GM04503 (cell line): ENCODE data around the gene CISD1.
A peak's percentile ranks its signal among the peaks of the same experiment; 100 is the strongest.
"Not testable (repeated sequence)": the region's sequence is repeated elsewhere in the genome, so short reads cannot be mapped to it uniquely, and the experiment has no call there.

Source experiments
- DNase-seq: peaks from one replicate; pipeline ENCODE4 v3.0.0-alpha.2; 2012; ENCODE audit warnings: low read depth

The CISD1 gene

DNA sequence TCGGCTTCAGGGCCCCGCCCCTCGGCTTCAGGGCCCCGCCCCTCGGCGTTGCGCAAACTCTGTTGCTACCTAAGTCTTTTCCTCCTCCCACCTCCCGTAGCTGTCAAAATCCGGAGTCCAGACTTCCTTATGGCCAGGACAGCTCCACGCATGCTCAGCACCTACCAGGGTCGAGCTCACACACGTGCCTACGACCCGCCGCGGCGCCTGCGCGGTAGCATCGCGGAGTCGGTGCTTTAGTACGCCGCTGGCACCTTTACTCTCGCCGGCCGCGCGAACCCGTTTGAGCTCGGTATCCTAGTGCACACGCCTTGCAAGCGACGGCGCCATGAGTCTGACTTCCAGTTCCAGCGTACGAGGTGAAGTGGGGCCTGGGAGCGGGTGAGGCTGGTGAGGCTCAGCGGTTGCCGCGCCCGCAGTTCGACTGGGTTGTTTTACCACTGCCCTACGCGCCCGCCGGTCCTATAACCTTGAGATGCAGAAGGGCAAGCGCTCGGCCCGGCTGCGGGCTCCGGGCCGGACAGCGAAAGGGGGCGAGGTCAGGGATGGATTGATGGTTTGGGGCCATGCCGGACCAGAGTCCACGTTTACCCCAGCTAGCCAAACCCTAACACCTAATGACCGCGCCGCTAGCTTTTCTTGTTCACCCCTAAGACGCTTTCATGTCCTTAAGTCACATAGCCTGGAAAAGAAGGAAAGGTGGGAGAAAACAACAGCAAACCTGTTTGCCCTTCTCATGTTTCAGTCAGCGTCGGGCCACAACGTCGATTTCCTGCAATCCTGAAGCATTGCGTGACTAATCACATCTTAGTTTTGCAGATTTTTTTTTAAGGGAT lies at the start of gene CISD1:
TSS of gene CISD1 (plus strand) at position 217 of the 836 bp plus-strand sequence. CDS start at position 329, 112 bp downstream.
- DNase-seq: peak; percentile 95

DNA sequence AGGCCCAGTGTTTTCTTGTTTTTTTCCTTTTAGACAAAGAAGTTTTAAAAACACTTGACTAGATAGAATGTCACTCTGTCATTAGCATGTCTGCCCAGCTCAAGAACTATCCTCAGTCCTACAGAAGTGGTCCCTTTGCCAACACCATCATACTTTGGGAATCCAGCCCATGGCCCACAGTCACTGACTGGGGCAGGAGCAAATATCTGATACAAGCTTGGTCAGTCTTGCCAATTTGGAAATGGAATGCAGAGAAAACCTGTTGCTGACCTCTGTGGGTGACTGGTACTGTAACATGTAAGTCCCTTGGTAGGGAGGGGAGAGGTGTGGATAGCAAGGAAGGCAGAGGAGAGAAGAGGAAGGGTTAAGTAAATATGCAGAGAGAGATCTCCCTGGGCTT lies 49.1 kb upstream of the CISD1 start:
- no peak for DNase-seq

DNA sequence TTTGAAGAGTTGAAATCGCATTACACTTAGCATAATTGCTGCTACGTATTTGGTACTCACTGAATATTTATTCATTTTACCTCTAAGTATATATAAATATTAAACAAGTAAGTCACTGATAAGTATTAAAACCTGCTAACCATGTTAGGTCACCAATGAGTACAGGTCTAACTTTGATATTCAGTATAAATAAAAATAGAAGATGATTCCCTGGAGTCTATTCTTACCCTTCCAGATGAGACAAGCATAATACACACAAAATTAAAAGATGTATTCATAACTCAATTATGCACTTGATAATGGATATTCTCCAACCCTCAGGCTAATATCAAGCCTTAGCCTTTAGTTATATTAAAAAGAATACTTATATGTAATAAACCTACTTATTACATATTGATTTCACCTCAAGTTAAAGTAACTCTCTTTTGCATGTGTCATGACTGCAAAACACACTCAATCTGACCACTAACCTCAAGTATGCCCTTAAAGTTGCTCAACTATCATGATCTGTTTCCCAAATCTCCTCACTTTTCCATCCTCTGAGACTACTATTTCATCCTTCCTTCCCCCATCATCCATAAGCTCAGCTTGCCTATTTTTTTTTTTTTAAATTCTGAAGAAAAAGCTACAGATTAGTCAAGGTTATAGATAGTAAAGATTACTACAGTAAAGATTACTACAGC lies 48.1 kb upstream of the CISD1 start:
- peak; percentile 51 for DNase-seq

DNA sequence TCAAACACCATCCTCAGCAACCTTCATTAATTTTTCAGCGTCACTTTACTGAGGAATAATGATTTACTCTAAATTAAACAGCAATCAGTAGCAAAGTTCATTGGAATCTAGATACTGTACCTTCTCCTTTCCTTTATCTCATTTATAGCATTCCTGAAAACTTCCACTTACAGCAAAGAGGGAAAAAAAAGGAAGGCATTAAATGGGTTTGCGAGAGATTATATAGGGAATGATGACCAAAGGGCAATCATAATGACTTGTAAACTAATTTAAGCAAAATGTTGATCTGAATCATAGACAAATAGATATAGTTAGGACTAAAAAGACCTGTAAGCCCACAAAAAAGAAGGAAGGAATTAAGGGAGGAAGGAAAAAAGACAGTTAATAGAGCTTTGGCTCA lies 43.3 kb upstream of the CISD1 start:
- no peak for DNase-seq

DNA sequence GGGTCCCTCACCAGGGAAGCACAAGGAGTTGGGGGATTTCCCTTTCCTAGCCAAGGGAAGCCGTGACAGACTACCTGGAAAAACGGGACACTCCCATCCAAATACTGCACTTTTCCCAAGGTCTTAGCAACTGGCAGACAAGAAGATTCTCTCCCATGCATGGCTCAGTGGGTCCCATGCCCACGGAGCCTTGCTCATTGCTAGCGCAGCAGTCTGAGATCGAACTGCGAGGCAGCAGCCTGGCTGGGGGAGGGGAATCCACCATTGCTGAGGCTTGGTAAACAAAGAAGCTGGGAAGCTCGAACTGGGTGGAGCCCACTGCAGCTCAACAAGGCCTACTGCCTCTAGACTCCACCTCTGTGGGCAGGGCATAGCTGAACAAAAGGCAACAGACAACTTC lies 39.1 kb upstream of the CISD1 start:
- not testable (repeated sequence) for DNase-seq

DNA sequence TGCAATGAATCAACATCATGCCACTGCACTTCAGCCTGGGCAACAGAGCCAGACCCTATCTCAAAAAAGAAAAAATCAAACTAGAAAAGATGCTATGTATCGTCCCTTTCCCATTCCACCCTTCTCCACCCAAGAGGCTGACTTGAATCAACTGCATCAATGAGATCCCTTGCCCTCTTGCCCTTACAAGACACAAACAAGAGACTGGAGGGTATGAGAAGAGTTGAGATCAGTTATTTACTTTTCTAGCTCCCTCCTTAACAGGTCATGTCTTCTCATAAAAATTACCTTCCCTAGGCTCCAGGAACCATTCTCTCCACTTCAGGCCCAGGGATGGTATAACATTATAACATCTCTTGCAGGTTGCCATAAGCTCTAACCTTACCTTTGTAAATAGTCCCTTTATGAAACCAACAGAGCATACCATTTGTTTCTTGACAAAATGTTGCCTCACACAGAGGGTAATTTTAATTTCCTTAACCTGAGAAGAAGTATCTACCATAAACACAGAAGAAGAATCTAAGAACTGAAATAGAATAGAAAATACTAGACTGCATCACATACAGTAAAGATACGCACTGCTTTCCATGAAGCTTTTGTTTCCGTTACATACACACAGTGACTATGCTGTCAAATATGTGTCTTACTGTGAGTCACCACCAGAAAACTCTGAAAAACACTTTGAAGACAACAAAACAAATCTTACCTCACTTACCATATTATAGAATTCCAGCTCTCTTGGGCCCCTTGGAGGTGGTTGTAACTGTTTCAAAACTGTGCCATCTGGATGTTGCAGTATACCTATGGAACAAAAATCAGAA lies 31.7 kb upstream of the CISD1 start:
- DNase-seq: peak; percentile 74

DNA sequence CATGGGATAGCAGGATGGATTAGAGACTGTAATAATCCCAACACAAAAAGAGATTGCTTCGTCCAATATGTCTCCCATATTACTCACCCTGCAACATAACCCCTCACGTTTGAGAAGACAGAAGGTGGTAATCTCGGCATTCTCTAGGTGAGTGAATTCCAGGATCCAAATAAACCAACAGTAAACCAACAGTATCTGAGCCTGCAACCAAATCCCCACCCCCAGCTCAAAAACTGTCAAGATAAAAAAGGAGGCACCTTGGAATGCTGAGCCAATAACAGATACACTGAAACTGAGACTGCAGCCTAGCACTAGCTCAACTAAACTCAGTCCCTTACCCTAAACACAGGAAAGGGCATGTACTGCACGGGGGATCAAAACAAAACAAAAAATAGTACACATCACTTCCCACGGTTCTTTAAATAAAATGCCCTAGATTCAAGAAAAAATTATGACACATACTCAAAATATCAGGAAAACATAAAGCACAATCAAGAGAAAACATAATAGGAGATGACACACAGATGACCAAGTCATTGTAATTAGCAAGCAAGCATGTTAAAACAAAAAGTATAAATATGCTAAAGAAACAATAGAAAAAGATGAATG lies 29.3 kb upstream of the CISD1 start:
- no peak for DNase-seq

DNA sequence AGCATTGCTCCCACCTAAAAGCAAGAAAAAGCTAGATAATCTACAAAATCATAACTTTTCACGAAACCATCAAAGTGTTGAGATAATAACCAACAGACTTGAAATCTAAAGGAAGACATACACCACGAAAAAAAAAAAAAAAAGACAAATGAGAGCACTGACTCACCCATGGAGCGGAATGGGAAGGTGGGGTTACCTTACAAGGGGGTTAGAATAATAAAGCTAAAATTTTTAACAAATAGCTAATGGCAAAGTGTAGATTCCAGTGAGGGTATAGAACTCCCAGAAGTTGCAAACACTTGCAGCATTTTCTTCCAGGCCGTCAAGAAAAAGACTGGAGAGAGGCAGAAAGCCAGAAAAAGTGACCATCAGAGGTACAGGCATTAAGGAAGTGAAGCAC lies 28.4 kb upstream of the CISD1 start:
- DNase-seq: no peak

DNA sequence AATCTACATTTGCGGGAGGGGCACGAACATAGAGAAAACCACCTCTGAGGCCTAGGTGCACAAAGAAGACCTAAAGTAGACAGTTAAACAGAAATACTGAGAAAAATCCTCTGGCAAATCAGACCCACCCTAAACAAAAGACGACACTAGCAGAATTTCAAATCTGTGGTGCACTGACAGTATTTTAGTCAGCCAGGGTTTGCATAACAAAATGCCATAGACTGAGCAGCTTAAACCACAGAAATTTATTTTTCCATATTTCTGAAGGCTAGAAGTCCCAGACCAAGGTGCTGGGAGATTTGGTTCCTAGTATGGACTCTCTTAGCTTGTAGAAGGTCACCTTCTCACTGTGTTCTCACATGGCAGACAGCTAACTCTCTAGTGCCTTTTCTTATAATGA lies 27.6 kb upstream of the CISD1 start:
- no peak for DNase-seq

DNA sequence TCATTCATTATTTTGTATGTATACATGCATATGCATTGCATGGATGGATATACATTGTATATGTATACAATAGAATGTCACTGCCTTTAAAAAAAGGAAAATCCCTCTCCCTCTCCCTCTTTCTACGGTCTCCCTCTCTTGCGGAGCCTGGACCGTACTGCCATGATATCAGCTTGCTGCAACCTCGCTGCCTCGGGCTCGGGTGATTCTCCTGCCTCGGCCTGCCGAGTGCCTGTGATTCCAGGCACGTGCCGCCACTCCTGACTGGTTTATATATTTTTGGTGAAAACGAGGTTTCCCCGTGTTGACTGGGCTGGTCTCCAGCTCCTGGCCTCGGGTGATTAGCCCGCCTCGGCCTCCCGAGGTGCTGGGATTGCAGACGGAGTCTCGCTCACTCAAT lies 25.7 kb upstream of the CISD1 start:
- DNase-seq: no peak

DNA sequence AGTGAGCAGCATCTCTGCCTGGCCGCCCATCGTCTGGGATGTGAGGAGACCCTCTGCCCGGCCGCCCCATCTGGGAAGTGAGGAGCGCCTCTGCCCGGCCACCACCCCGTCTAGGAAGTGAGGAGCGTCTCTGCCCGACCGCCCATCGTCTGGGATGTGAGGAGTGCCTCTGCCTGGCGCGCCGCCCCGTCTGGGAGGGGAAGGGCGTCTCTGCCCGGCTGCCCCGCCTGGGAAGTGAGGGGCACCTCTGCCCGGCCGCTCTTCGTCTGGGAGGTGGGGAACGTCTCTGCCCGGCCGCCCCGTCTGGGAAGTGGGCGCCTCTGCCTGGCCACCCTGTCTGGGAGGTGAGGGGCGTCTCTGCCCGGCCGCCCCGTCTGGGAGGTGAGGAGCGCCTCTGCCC lies 25.2 kb upstream of the CISD1 start:
- DNase-seq: not testable (repeated sequence)

DNA sequence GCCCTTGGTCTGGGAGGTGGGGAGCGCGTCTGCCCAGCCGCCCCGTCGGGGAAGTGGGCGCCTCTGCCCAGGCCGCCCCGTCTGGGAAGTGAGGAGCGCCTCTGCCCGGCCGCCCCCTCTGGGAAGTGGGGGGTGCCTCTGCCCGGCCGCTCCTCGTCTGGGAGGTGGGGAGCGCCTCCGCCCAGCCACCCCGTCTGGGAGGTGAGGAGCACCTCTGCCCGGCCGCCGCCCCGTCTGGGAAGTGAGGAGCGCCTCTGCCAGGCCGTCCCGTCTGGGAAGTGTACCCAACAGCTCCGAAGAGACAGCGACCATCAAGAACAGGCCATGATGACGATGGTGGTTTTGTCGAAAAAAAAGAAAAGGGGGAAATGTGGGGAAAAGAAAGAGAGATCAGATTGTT lies 24.7 kb upstream of the CISD1 start:
- DNase-seq: not testable (repeated sequence)

DNA sequence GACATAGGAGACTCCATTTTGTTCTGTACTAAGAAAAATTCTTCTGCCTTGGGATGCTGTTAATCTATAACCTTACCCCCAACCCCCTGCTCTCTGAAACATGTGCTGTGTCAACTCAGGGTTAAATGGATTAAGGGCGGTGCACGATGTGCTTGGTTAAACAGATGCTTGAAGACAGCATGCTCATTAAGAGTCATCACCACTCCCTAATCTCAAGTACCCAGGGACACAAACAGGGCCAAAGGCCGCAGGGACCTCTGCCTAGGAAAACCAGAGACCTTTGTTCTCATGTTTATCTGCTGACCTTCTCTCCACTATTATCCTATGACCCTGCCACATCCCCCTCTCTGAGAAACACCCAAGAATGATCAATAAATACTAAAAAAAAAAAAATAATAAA lies 24.3 kb upstream of the CISD1 start:
- DNase-seq: not testable (repeated sequence)

DNA sequence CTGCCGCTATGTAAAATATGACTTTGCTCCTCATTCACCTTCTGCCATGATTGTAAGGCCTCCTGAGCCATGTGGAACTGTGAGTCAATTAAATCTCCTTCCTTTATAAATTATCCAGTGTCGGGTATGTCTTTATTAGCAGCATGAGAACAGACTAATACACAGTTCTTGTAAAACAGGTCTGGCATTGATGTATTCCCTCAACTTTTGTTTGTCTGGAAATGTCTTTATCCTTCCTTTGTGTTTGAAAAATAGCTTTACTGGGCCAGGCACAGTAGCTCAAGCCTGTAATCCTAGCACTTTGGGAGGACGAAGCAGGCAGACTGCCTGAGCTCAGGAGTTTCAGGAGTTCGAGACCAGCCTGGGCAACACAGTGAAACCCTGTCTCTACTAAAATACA lies 15.8 kb upstream of the CISD1 start:
- DNase-seq: no peak

DNA sequence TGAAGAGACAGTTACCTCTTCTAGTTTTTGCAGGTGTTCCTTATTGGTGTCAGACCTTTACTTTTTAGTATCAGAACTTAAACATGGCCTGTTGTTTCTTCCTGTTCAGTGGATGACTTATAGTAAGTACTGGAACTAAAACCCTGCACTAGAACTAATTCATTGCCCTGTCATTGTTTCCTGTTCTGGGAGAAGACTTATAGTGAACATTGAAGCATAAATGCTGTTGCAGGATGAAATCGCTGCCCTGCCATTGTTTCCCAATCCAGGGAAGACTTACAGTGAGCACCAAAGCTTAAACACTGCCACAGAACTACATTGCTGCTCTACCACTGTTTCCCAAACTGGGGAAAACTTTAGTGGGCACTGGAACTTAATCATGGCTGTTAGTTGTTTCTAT lies 14.3 kb upstream of the CISD1 start:
- no peak for DNase-seq

DNA sequence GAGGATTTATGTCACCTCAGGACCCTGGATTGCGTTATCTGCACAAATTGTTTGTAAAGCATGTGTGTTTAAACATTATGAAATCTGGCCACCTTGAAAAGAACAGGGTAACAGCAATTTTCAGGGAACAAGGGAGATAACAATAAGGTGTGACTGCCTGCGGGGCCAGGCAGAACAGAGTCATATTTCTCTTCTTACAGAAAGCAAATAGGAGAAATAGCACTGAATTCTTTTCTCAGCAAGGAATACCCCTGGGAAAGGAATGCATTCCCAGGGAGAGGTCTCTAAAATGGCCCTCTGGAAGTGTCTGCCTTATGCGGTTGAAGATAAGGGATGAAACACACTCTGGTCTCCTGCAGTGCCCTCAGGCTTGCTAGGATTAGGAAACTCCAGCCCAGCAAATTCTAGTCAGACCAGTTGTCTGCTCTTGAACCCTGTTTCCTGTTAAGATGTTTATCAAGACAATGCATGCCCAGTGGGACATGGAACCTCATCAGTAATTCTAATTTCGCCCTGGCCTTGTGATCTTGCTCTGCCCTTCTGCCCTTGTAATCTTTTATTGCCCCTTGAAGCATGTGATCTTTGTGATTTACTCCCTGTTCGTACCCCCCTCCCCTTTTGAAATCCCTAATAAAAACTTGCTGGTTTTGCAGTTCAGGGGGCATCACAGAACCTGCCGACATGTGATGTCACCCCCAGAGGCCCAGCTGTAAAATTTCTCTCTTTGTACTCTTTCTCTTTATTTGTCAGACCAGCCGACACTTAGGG lies 12.8 kb upstream of the CISD1 start:
- DNase-seq: not testable (repeated sequence)

DNA sequence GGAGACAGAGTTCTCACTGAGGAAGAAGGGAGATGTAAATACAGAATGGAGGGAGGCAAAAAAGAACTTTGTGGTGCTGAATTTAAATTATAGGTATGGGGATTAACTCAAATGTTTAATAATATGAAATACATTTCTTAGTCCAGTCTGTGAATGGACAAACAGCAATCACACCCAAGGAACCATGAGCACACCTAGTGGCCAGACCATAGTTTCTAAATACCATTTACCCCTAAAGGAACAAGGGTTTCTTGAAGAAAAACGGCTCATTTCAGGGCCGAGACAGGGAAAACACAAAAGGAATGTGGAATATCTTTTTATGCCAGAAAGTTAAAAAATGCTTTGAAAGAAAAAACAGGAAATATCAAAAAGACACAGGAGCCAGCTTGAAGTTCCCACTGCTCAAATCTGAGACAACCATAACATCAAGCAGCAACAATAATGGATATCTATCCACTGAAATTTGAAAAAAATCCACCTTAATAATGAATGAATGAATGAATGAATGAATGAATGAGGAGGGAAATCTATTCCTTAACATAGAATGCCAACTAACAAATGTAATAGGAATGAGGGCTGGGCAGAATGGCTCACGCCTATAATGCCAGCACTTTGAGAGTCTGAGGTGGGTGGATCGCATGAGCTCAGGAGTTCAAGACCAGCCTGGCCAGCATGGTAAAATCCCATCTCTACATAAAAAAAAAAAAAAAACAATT lies 9.8 kb upstream of the CISD1 start:
- DNase-seq: no peak

DNA sequence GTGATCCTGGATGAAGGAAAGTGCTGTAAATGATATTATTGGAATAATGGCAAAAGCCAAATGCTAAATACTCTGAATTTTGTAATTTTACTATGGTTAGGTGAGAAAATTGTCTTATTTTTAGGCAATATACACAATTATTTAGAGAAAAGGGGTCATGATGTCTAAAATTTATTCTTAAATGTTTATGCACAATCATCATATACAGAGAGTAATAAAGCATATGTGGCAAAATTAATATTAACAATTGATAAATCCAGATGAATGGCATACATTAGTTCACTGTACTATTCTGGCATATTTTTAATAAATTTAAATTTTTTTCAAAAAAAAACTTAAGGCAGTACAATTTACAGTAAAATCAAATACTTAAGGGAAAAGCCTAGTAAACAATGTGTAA lies 8.6 kb upstream of the CISD1 start:
- no peak for DNase-seq

DNA sequence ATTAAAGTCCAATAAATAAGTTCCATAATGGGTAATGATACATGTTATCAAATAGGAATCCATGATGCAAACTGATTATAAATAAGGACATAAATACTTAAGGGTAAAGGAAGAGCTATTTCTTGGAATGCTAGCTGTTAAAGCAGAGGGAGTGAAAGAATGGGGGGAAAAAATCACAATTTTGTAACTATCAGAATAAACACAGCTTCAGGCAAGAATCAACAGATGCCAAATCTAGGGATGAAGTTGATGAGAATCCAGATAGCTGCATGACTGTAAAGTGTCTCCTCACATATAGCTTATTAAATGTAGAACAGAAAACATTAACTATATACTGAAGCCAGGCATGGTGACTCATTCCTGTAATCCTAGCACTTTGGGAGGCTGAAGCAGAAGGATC lies 6.2 kb upstream of the CISD1 start:
- DNase-seq: no peak

DNA sequence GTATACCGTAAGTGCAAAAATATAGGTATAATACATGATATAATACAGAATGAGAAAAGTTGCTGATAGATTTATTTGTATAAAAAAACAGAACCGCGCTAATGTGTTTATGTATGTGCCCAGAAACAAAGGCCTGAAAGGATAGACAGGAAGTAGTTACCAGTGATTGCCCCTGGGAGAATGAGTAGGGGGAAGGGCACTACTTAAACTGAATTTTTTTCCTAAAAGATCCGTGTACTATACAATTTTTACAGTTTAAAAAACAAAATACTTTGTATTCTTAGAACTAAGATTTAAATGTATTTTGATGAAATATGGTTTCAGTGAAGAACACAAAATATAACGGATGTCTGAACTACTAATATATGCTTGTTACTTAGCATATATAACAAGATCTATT lies 4.2 kb upstream of the CISD1 start:
- DNase-seq: no peak

DNA sequence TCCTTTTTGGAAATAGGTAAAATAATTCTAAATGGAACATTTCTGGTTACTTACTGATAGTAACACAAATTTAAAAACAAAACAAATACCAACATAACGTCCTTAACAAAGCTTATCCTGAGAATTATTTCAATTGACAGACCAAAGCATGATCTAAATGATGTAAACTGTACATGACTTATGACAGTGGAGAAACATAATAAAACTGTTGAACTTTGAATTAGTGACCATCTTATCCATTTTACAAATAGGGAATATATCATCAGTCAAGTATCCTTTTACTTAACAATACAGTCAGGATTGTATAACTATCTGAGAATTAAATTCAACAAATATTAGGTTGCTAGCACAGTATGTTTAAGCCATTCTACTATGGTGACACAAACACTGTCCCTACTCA lies 3.7 kb upstream of the CISD1 start:
- DNase-seq: no peak
